OCI-LY3 (cell line): ENCODE data around the gene SEC22A.

Source experiments
- H2AFZ ChIP-seq: fragments of 200-600, 300-600 bp; shearing (Covaris generic); 2 replicates; pipeline ENCODE4 v1.6.0; 2014; ENCODE audit warnings: antibody characterized with exemption, low read depth, low read length
- H3K27ac ChIP-seq: fragments of 200-600, 300-600 bp; sonication (generic); 2 replicates; pipeline ENCODE4 v1.5.1; 2014; ENCODE audit warnings: mild to moderate bottlenecking, low read length, moderate library complexity, mixed read lengths
- H3K27me3 ChIP-seq: fragments of 200-600, 300-600 bp; sonication (generic); 2 replicates; pipeline ENCODE4 v1.6.1; 2014; ENCODE audit warnings: low read depth, low read length, mixed read lengths
- H3K36me3 ChIP-seq: fragments of 200-600, 300-600 bp; sonication (generic); replicated peaks from 2 replicates; pipeline ENCODE3; 2014; ENCODE audit warnings: low read depth, low read length, mixed read lengths
- H3K4me1 ChIP-seq: fragments of 300-600, 200-600 bp; sonication (generic); 2 replicates; pipeline ENCODE4 v1.6.1; 2014; ENCODE audit warnings: low read length, mixed read lengths
- H3K4me2 ChIP-seq: fragments of 200-600, 300-600 bp; sonication (generic); 2 replicates; pipeline ENCODE4 v1.6.1; 2014; ENCODE audit warnings: low read length, mixed read lengths
- H3K4me3 ChIP-seq: fragments of 300-600, 200-600 bp; sonication (generic); 2 replicates; pipeline ENCODE4 v1.5.1; 2014; ENCODE audit warnings: antibody characterized with exemption, mild to moderate bottlenecking, low read length, moderate library complexity
- H3K79me2 ChIP-seq: fragments of 300-600, 200-600 bp; shearing (Covaris generic); 2 replicates; pipeline ENCODE4 v1.6.1; 2014; ENCODE audit warnings: mild to moderate bottlenecking, low read length, mixed read lengths
- H3K9ac ChIP-seq: fragments of 300-600, 200-600 bp; shearing (Covaris generic); 2 replicates; pipeline ENCODE4 v1.6.0; 2014; ENCODE audit warnings: mild to moderate bottlenecking, low read length, moderate library complexity
- H3K9me3 ChIP-seq: fragments of 200-600, 300-600 bp; shearing (Covaris generic); 2 replicates; pipeline ENCODE4 v1.6.1; 2014; ENCODE audit warnings: low read length, mixed read lengths; ENCODE audit not compliant: insufficient read depth
- H4K20me1 ChIP-seq: fragments of 200-600, 300-600 bp; sonication (generic); 2 replicates; pipeline ENCODE4 v1.6.1; 2016; ENCODE audit warnings: low read length, mixed read lengths; ENCODE audit not compliant: insufficient read depth
- CTCF ChIP-seq: fragments of 200-600, 300-600 bp; sonication (generic); IDR thresholded peaks from 2 replicates; pipeline ENCODE4 v1.5.1; 2014; ENCODE audit warnings: antibody characterized with exemption, low read length, low read depth
- EZH2phosphoT487 ChIP-seq: fragments of 200-600 bp; shearing (Covaris generic); IDR thresholded peaks from 2 replicates; pipeline ENCODE4 v1.6.1; 2018; ENCODE audit warnings: antibody characterized with exemption, mixed run types, low read depth

The SEC22A gene

GRCh38 chr3:123313889-123314288, 112.1 kb downstream of the SEC22A start:
- no peaks in the 10 kb centered on the region for H3K79me2 ChIP-seq
- no peak overlapping the region for H3K27ac ChIP-seq
- H3K4me1 ChIP-seq, result peaks cover 5% of the 10 kb centered on the region; the same call in 1 of the 2 replicates
- H3K36me3 ChIP-seq, result no peaks in the 10 kb centered on the region
- no peak overlapping the region for H3K9ac ChIP-seq
- no peaks in the 10 kb centered on the region for H3K9me3 ChIP-seq
- peaks cover 32% of the 10 kb centered on the region for H3K27me3 ChIP-seq
- no peak overlapping the region for H2AFZ ChIP-seq
- H3K4me2 ChIP-seq, result no peak overlapping the region
- no peaks in the 10 kb centered on the region for H4K20me1 ChIP-seq
- TF ChIP-seq CTCF (no peak), EZH2phosphoT487 (no peak)
- no peak overlapping the region for H3K4me3 ChIP-seq

DNA sequence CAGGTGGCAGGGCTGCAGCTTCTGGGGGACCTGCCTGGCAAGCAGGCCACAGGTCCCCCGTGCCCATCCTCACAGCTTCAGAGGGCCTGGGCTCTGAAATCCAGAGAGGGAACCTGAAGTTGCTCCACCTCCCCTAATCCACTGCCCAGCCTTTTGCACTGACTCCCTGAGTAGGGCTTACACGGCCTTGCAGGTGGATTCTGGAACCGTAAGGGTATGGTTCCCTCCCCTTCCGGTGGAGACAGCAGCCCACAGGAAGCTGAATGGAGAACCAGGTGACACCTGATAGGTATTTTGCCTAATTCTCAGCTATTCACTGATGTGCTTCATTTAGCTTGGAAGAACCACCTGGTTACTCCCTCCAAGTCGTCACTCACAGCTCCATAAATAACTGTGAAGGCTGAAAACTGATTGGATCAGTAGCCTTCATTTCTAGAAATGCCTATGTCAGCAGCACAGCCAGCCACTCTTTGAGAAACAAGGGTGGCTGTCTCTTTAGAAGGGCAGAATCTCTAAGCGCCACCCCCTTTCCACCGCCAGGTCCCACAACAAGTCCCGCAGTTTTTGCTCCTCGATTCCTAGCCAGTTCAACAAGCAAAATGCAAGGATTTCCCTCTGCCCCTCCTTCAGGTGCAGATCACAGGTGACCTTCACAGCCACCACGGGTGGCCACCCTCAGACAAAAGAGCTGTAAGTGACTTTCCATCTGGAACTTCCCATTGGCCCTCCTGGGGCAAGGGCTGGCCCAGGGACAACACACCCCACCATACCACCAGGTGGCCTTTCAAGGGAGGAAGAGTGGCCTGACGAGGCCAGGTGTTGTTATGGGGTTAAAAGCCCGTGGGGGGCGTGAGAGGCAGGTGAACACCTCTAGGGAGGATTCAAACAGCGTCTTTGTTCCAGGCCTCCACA, 112.9 kb downstream of the SEC22A start:
- H3K36me3 ChIP-seq, result no peaks in the 10 kb centered on the region
- no peak overlapping the region for H3K4me3 ChIP-seq
- no peak overlapping the region for H2AFZ ChIP-seq
- H3K27me3 ChIP-seq, result peaks cover 32% of the 10 kb centered on the region
- H3K4me2 ChIP-seq, result no peak overlapping the region
- TF ChIP-seq CTCF, result no peak
- TF ChIP-seq EZH2phosphoT487, result no peak
- no peak overlapping the region for H3K9ac ChIP-seq
- H3K27ac ChIP-seq, result no peak overlapping the region
- peaks cover 5% of the 10 kb centered on the region; the same call in 1 of the 2 replicates for H3K4me1 ChIP-seq
- H3K9me3 ChIP-seq, result no peaks in the 10 kb centered on the region
- no peaks in the 10 kb centered on the region for H3K79me2 ChIP-seq
- H4K20me1 ChIP-seq, result no peaks in the 10 kb centered on the region

DNA sequence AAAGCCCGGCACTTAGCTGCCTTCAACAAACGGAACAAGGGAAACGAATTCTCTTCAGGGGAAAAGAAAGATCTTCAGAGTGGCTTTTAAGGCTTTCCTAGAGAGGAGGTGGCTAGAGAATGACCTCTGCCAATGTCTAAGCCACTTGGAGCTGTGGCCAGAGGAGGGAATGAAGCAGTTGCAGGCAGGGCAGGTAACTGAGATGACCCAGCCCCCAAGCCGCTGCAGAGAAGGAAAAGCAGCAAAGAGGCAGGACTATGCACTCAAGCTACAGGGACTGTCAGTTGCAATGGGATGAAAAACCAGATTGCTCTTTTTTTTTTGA, 113.5 kb downstream of the SEC22A start:
- Histone ChIP-seq H2AFZ (no peak overlapping the region), H4K20me1 (no peaks in the 10 kb centered on the region), H3K79me2 (no peaks in the 10 kb centered on the region), H3K27ac (no peak overlapping the region), H3K27me3 (peaks cover 34% of the 10 kb centered on the region), H3K4me2 (no peak overlapping the region), H3K36me3 (no peaks in the 10 kb centered on the region), H3K4me3 (no peak overlapping the region), H3K9ac (no peak overlapping the region), H3K9me3 (no peaks in the 10 kb centered on the region), H3K4me1 (peaks cover 5% of the 10 kb centered on the region; the same call in 1 of the 2 replicates)
- TF ChIP-seq EZH2phosphoT487 (no peak), CTCF (no peak)

DNA sequence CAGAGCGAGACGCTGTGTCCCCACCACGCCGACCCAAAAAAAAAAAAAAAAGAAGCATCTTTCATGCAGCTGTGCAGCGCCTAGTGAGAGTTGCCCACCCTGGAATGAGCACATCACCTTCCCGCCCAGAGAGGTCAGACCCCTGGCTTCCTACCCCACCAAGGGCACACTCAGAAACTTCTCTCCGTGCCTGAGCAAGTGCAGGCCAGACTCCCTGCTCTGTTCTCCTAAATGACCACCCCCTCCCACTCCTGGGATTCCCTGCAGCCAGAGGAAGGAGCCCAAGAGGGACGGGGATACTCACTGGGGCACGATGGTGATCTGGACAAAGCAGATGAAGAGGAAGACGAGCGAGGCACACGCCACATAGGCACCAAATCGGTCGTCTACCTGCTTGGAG, 116.0 kb downstream of the SEC22A start:
- H3K27me3 ChIP-seq, result peaks cover 41% of the 10 kb centered on the region
- H2AFZ ChIP-seq, result no peak overlapping the region
- H3K79me2 ChIP-seq, result no peaks in the 10 kb centered on the region
- no peaks in the 10 kb centered on the region for H3K36me3 ChIP-seq
- H3K27ac ChIP-seq, result no peak overlapping the region
- no peak overlapping the region for H3K9ac ChIP-seq
- no peak overlapping the region for H3K4me3 ChIP-seq
- H4K20me1 ChIP-seq, result no peaks in the 10 kb centered on the region
- H3K9me3 ChIP-seq, result no peaks in the 10 kb centered on the region
- TF ChIP-seq EZH2phosphoT487 (no peak), CTCF (no peak)
- peaks cover 5% of the 10 kb centered on the region; the same call in 1 of the 2 replicates for H3K4me1 ChIP-seq
- H3K4me2 ChIP-seq, result no peak overlapping the region
